ENCODE data around the gene EP300. TPM values are rescaled to one million over a fixed set of nuclear protein-coding genes. Genes with fewer than 3 reads are reported as not detected.
"Not testable (repeated sequence)": the region's sequence is repeated elsewhere in the genome, so short reads cannot be mapped to it uniquely, and the experiment has no call there.

The EP300 gene
- total RNA-seq, 1 donor from 2014 or later, result 69.2 TPM

GRCh38 chr22:41180362-41180761, 88.0 kb downstream of the EP300 start:
- H3K4me3 Mint-ChIP-seq; DNase-seq (ENCODE audit: low spot score); H3K9me3 Mint-ChIP-seq; H3K27ac Mint-ChIP-seq; H3K27me3 Mint-ChIP-seq (ENCODE audit: insufficient read depth); intact Hi-C loops (cut with micrococcal nuclease); H3K4me1 Mint-ChIP-seq (ENCODE audit: low read depth): not testable (repeated sequence)
- H3K36me3 Mint-ChIP-seq (ENCODE audit: low read depth), result peaks cover 23% of the 10 kb centered on the region

- peaks cover 17% of the 10 kb centered on the region for H3K36me3 Mint-ChIP-seq (ENCODE audit: low read depth)
- H3K27ac Mint-ChIP-seq, result no peak overlapping the region
- H3K4me1 Mint-ChIP-seq (ENCODE audit: low read depth), result peaks cover 5% of the 10 kb centered on the region
- H3K4me3 Mint-ChIP-seq, result no peak overlapping the region
- intact Hi-C loops (cut with micrococcal nuclease), result no loop called here
- no peaks in the 10 kb centered on the region for H3K9me3 Mint-ChIP-seq
- no peak for DNase-seq (ENCODE audit: low spot score)
- H3K27me3 Mint-ChIP-seq (ENCODE audit: insufficient read depth), result no peaks in the 10 kb centered on the region
These were observed 88.5 kb downstream of the EP300 start for GRCh38 chr22:41180926-41181325.

- Mint-ChIP-seq H3K4me3 (no peak overlapping the region), H3K27me3 (ENCODE audit: insufficient read depth) (no peaks in the 10 kb centered on the region), H3K4me1 (ENCODE audit: low read depth) (peaks cover 5% of the 10 kb centered on the region), H3K9me3 (no peaks in the 10 kb centered on the region), H3K36me3 (ENCODE audit: low read depth) (peaks cover 13% of the 10 kb centered on the region), H3K27ac (no peak overlapping the region)
- intact Hi-C loops (cut with micrococcal nuclease), result no loop called here
- DNase-seq (ENCODE audit: low spot score), result no peak
These were observed 89.2 kb downstream of the EP300 start for GRCh38 chr22:41181349-41182241.

- Mint-ChIP-seq H3K36me3 (ENCODE audit: low read depth) (peaks cover 3% of the 10 kb centered on the region), H3K27ac (no peak overlapping the region), H3K9me3 (no peaks in the 10 kb centered on the region), H3K4me3 (no peak overlapping the region), H3K27me3 (ENCODE audit: insufficient read depth) (no peaks in the 10 kb centered on the region), H3K4me1 (ENCODE audit: low read depth) (peaks cover 5% of the 10 kb centered on the region)
- DNase-seq (ENCODE audit: low spot score), result no peak
- intact Hi-C loops (cut with micrococcal nuclease), result no loop called here
These were observed 92.3 kb downstream of the EP300 start for GRCh38 chr22:41184679-41185078.

GRCh38 chr22:41191467-41191866, 99.1 kb downstream of the EP300 start:
- Mint-ChIP-seq H3K36me3 (ENCODE audit: low read depth) (no peaks in the 10 kb centered on the region), H3K27me3 (ENCODE audit: insufficient read depth) (peaks cover 18% of the 10 kb centered on the region)
- no peak for DNase-seq (ENCODE audit: low spot score)

GRCh38 chr22:41193829-41194228, 101.4 kb downstream of the EP300 start:
- H3K4me3 Mint-ChIP-seq, result no peak overlapping the region
- H3K9me3 Mint-ChIP-seq, result no peaks in the 10 kb centered on the region
- H3K4me1 Mint-ChIP-seq (ENCODE audit: low read depth), result peaks cover 14% of the 10 kb centered on the region
- no peak for DNase-seq (ENCODE audit: low spot score)
- no peaks in the 10 kb centered on the region for H3K36me3 Mint-ChIP-seq (ENCODE audit: low read depth)
- intact Hi-C loops (cut with micrococcal nuclease), result no loop called here
- peaks cover 21% of the 10 kb centered on the region for H3K27me3 Mint-ChIP-seq (ENCODE audit: insufficient read depth)
- H3K27ac Mint-ChIP-seq, result no peak overlapping the region

More at GRCh38 chr22:41191467-41191866, 99.1 kb downstream of the EP300 start:
- Mint-ChIP-seq H3K27ac (no peak overlapping the region), H3K4me1 (ENCODE audit: low read depth) (peaks cover under 1% of the 10 kb centered on the region), H3K9me3 (no peaks in the 10 kb centered on the region), H3K4me3 (no peak overlapping the region)
- intact Hi-C loops (cut with micrococcal nuclease), result no loop called here

- H3K4me1 Mint-ChIP-seq (ENCODE audit: low read depth), result peaks cover 14% of the 10 kb centered on the region
- DNase-seq (ENCODE audit: low spot score), result peak; percentile 78
- no peaks in the 10 kb centered on the region for H3K36me3 Mint-ChIP-seq (ENCODE audit: low read depth)
- H3K27me3 Mint-ChIP-seq (ENCODE audit: insufficient read depth), result peaks cover 35% of the 10 kb centered on the region
- intact Hi-C loops (cut with micrococcal nuclease), result loop anchor here (1.0 to 2.0 kb wide), 3 partner anchors 8 to 87 kb away; partner anchors contain the start of gene L3MBTL2
- H3K27ac Mint-ChIP-seq, result no peak overlapping the region
- H3K9me3 Mint-ChIP-seq, result no peaks in the 10 kb centered on the region
- H3K4me3 Mint-ChIP-seq, result peak overlapping the region; percentile 88
These were observed 104.9 kb downstream of the EP300 start for GRCh38 chr22:41197038-41197972.

- no peak overlapping the region for H3K27ac Mint-ChIP-seq
- peak; percentile 48 for DNase-seq (ENCODE audit: low spot score)
- H3K9me3 Mint-ChIP-seq, result no peaks in the 10 kb centered on the region
- intact Hi-C loops (cut with micrococcal nuclease), result no loop called here
- peak overlapping the region; percentile 88 for H3K4me3 Mint-ChIP-seq
- H3K36me3 Mint-ChIP-seq (ENCODE audit: low read depth), result no peaks in the 10 kb centered on the region
- H3K4me1 Mint-ChIP-seq (ENCODE audit: low read depth), result peaks cover 14% of the 10 kb centered on the region
- peaks cover 32% of the 10 kb centered on the region for H3K27me3 Mint-ChIP-seq (ENCODE audit: insufficient read depth)
These were observed 105.7 kb downstream of the EP300 start for GRCh38 chr22:41198027-41198580.

GRCh38 chr22:41201141-41201540, 108.7 kb downstream of the EP300 start:
- Mint-ChIP-seq H3K27ac (no peak overlapping the region), H3K4me3 (no peak overlapping the region), H3K4me1 (ENCODE audit: low read depth) (peaks cover 21% of the 10 kb centered on the region), H3K9me3 (no peaks in the 10 kb centered on the region), H3K27me3 (ENCODE audit: insufficient read depth) (peaks cover 23% of the 10 kb centered on the region), H3K36me3 (ENCODE audit: low read depth) (peaks cover 3% of the 10 kb centered on the region)
- no peak for DNase-seq (ENCODE audit: low spot score)
- intact Hi-C loops (cut with micrococcal nuclease), result no loop called here

GRCh38 chr22:41203118-41203517, 110.7 kb downstream of the EP300 start:
- no peak overlapping the region for H3K27ac Mint-ChIP-seq
- intact Hi-C loops (cut with micrococcal nuclease), result no loop called here

GRCh38 chr22:41204066-41204465, 111.7 kb downstream of the EP300 start:
- intact Hi-C loops (cut with micrococcal nuclease), result loop anchor here (2.0 kb wide), 2 partner anchors 265 to 347 kb away; partner anchors contain the start of genes ACO2, PHF5A, ST13 and XPNPEP3
- Mint-ChIP-seq H3K4me3 (peak overlapping the region; percentile 25), H3K9me3 (no peaks in the 10 kb centered on the region), H3K4me1 (ENCODE audit: low read depth) (peaks cover 21% of the 10 kb centered on the region), H3K36me3 (ENCODE audit: low read depth) (peaks cover 9% of the 10 kb centered on the region), H3K27me3 (ENCODE audit: insufficient read depth) (peaks cover 20% of the 10 kb centered on the region), H3K27ac (no peak overlapping the region)
- no peak for DNase-seq (ENCODE audit: low spot score)

More at GRCh38 chr22:41203118-41203517, 110.7 kb downstream of the EP300 start:
- Mint-ChIP-seq H3K4me3 (no peak overlapping the region), H3K36me3 (ENCODE audit: low read depth) (peaks cover 5% of the 10 kb centered on the region), H3K27me3 (ENCODE audit: insufficient read depth) (peaks cover 23% of the 10 kb centered on the region), H3K4me1 (ENCODE audit: low read depth) (peaks cover 21% of the 10 kb centered on the region), H3K9me3 (no peaks in the 10 kb centered on the region)
- no peak for DNase-seq (ENCODE audit: low spot score)

Data from activated T-helper 1 cell treated with anti-CD3 and anti-CD28 coated beads, Interleukin-12 subunit alpha, Interleukin-12 subunit beta, Interleukin-2, Interleukin-4 antibody, amounts not matched to agents 30 ng/mL and 10 ng/mL and 1 ng/mL, durations not matched to agents 14 hours and 24 hours and 36 hours (primary cell).